ENCODE data around the gene TM4SF5. TPM values are rescaled to one million over a fixed set of nuclear protein-coding genes. Genes with fewer than 3 reads are reported as not detected.

Gene TM4SF5
- total RNA-seq, 1 donor = not detected

- Histone ChIP-seq H3K4me3 (ENCODE audit: insufficient read depth, low read length) (no peak overlapping the region), H3K9me3 (ENCODE audit: low read depth, low read length) (no peaks in the 10 kb centered on the region), H3K4me2 (ENCODE audit: insufficient read depth, low read length) (no peak overlapping the region), H4K20me1 (ENCODE audit: insufficient read depth, low read length) (no peaks in the 10 kb centered on the region), H3K36me3 (ENCODE audit: insufficient read depth, low read length) (no peaks in the 10 kb centered on the region), H3K27ac (ENCODE audit: low read depth, low read length) (no peak overlapping the region), H3K79me2 (ENCODE audit: insufficient read depth, low read length) (no peaks in the 10 kb centered on the region), H3K4me1 (ENCODE audit: insufficient read depth, low read length) (peaks cover 5% of the 10 kb centered on the region), H2AFZ (ENCODE audit: low read length) (no peak overlapping the region), H3K27me3 (ENCODE audit: insufficient read depth, low read length) (no peaks in the 10 kb centered on the region)
- DNase-seq (ENCODE audit: insufficient read length, low spot score, missing footprints) = no peak
- TF ChIP-seq CTCF (IDR thresholded peaks at IDR 0.05; ENCODE audit: extremely low read depth, low read depth, low read length) = no peak
These were observed 3.4 kb upstream of the TM4SF5 start for GRCh38 chr17:4768298-4768697.

- TF ChIP-seq CTCF (IDR thresholded peaks at IDR 0.05; ENCODE audit: extremely low read depth, low read depth, low read length) = no peak
- no peaks in the 10 kb centered on the region for H3K36me3 ChIP-seq (ENCODE audit: insufficient read depth, low read length)
- H3K27me3 ChIP-seq (ENCODE audit: insufficient read depth, low read length) = no peaks in the 10 kb centered on the region
- peaks cover 5% of the 10 kb centered on the region for H3K4me1 ChIP-seq (ENCODE audit: insufficient read depth, low read length)
- H3K9me3 ChIP-seq (ENCODE audit: low read depth, low read length) = no peaks in the 10 kb centered on the region
- peak overlapping the region; percentile 45 for H3K4me2 ChIP-seq (ENCODE audit: insufficient read depth, low read length)
- H4K20me1 ChIP-seq (ENCODE audit: insufficient read depth, low read length) = no peaks in the 10 kb centered on the region
- no peaks in the 10 kb centered on the region for H3K79me2 ChIP-seq (ENCODE audit: insufficient read depth, low read length)
- no peak overlapping the region for H3K27ac ChIP-seq (ENCODE audit: low read depth, low read length)
- no peak overlapping the region for H3K4me3 ChIP-seq (ENCODE audit: insufficient read depth, low read length)
- H2AFZ ChIP-seq (ENCODE audit: low read length) = no peak overlapping the region
- peak; percentile 85 for DNase-seq (ENCODE audit: insufficient read length, low spot score, missing footprints)
These were observed 2.1 kb upstream of the TM4SF5 start for GRCh38 chr17:4769628-4770027.

GRCh38 chr17:4772235-4772613 lies 538 bp downstream of the TM4SF5 start:
- no peaks in the 10 kb centered on the region for H3K9me3 ChIP-seq (ENCODE audit: low read depth, low read length)
- no peak overlapping the region for H3K4me2 ChIP-seq (ENCODE audit: insufficient read depth, low read length)
- H2AFZ ChIP-seq (ENCODE audit: low read length) = no peak overlapping the region
- no peak for TF ChIP-seq CTCF (IDR thresholded peaks at IDR 0.05; ENCODE audit: extremely low read depth, low read depth, low read length)
- H3K27ac ChIP-seq (ENCODE audit: low read depth, low read length) = no peak overlapping the region
- no peak for DNase-seq (ENCODE audit: insufficient read length, low spot score, missing footprints)
- no peaks in the 10 kb centered on the region for H3K27me3 ChIP-seq (ENCODE audit: insufficient read depth, low read length)
- H3K4me1 ChIP-seq (ENCODE audit: insufficient read depth, low read length) = no peaks in the 10 kb centered on the region
- H4K20me1 ChIP-seq (ENCODE audit: insufficient read depth, low read length) = no peaks in the 10 kb centered on the region
- no peaks in the 10 kb centered on the region for H3K36me3 ChIP-seq (ENCODE audit: insufficient read depth, low read length)
- no peaks in the 10 kb centered on the region for H3K79me2 ChIP-seq (ENCODE audit: insufficient read depth, low read length)
- no peak overlapping the region for H3K4me3 ChIP-seq (ENCODE audit: insufficient read depth, low read length)

- no peak overlapping the region for H3K27ac ChIP-seq (ENCODE audit: low read depth, low read length)
- no peak overlapping the region for H2AFZ ChIP-seq (ENCODE audit: low read length)
- H3K36me3 ChIP-seq (ENCODE audit: insufficient read depth, low read length) = no peaks in the 10 kb centered on the region
- no peak overlapping the region for H3K4me2 ChIP-seq (ENCODE audit: insufficient read depth, low read length)
- H3K27me3 ChIP-seq (ENCODE audit: insufficient read depth, low read length) = peaks cover 8% of the 10 kb centered on the region
- TF ChIP-seq CTCF (IDR thresholded peaks at IDR 0.05; ENCODE audit: extremely low read depth, low read depth, low read length) = no peak
- H3K79me2 ChIP-seq (ENCODE audit: insufficient read depth, low read length) = no peaks in the 10 kb centered on the region
- H4K20me1 ChIP-seq (ENCODE audit: insufficient read depth, low read length) = no peaks in the 10 kb centered on the region
- no peak for DNase-seq (ENCODE audit: insufficient read length, low spot score, missing footprints)
- H3K9me3 ChIP-seq (ENCODE audit: low read depth, low read length) = no peaks in the 10 kb centered on the region
- H3K4me1 ChIP-seq (ENCODE audit: insufficient read depth, low read length) = no peaks in the 10 kb centered on the region
- no peak overlapping the region for H3K4me3 ChIP-seq (ENCODE audit: insufficient read depth, low read length)
These were observed 6.5 kb downstream of the TM4SF5 start for GRCh38 chr17:4777969-4778760.

Measured in osteoblast (primary cell).